ENCODE data around the gene RFXANK. TPM values are rescaled to one million over a fixed set of nuclear protein-coding genes. Genes with fewer than 3 reads are reported as not detected.

RFXANK gene
- total RNA-seq, 1 donor from 2014 or later = 31.2 TPM

DNA sequence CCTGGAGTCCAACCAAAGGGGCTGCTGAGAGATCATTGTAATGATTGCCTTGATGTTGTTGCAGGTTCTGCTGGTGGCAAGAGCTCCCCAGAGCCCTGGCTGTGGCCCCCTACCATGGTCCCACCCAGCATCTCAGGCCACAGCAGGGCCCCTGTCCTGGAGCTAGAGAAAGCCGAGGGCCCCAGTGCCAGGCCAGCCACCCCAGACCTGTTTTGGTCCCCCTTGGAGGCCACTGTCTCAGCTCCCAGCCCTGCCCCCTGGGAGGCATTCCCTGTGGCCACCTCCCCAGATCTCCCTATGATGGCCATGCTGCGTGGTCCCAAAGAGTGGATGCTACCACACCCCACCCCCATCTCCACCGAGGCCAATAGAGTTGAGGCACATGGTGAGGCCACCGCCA, 35.2 kb downstream of the RFXANK start:
- Histone ChIP-seq H3F3A (ENCODE audit: low read depth) (peaks cover 17% of the 10 kb centered on the region), H2AFZ (replicated peaks) (no peak overlapping the region), H3K9ac (no peak overlapping the region), H3K9me3 (ENCODE audit: low read depth) (no peaks in the 10 kb centered on the region), H3K4me2 (no peak overlapping the region), H3K36me3 (no peaks in the 10 kb centered on the region), H3K4me3 (no peak overlapping the region), H3K79me2 (ENCODE audit: low read depth) (no peaks in the 10 kb centered on the region), H3K27ac (no peak overlapping the region), H3K4me1 (no peaks in the 10 kb centered on the region), H3K27me3 (peaks cover 63% of the 10 kb centered on the region), H4K20me1 (ENCODE audit: low read depth) (no peaks in the 10 kb centered on the region)
- no peaks in the 10 kb centered on the region for H3K9me3 Mint-ChIP-seq
- peaks cover 26% of the 10 kb centered on the region for H3K27me3 Mint-ChIP-seq (ENCODE audit: insufficient read depth, low read depth)
- no peak for DNase-seq (ENCODE audit: low spot score)
- no peaks in the 10 kb centered on the region for H3K36me3 Mint-ChIP-seq
- H3K4me3 Mint-ChIP-seq = no peak overlapping the region
- no peaks in the 10 kb centered on the region for H3K4me1 Mint-ChIP-seq
- TF ChIP-seq, protein P1, sequence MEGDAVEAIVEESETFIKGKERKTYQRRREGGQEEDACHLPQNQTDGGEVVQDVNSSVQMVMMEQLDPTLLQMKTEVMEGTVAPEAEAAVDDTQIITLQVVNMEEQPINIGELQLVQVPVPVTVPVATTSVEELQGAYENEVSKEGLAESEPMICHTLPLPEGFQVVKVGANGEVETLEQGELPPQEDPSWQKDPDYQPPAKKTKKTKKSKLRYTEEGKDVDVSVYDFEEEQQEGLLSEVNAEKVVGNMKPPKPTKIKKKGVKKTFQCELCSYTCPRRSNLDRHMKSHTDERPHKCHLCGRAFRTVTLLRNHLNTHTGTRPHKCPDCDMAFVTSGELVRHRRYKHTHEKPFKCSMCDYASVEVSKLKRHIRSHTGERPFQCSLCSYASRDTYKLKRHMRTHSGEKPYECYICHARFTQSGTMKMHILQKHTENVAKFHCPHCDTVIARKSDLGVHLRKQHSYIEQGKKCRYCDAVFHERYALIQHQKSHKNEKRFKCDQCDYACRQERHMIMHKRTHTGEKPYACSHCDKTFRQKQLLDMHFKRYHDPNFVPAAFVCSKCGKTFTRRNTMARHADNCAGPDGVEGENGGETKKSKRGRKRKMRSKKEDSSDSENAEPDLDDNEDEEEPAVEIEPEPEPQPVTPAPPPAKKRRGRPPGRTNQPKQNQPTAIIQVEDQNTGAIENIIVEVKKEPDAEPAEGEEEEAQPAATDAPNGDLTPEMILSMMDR (IDR thresholded peaks at IDR 0.05) = no peak
- TF ChIP-seq EZH2 (IDR thresholded peaks at IDR 0.05) = no peak
- no peak for TF ChIP-seq EZH2phosphoT487 (IDR thresholded peaks at IDR 0.05)
- H3K27ac Mint-ChIP-seq = no peak overlapping the region

DNA sequence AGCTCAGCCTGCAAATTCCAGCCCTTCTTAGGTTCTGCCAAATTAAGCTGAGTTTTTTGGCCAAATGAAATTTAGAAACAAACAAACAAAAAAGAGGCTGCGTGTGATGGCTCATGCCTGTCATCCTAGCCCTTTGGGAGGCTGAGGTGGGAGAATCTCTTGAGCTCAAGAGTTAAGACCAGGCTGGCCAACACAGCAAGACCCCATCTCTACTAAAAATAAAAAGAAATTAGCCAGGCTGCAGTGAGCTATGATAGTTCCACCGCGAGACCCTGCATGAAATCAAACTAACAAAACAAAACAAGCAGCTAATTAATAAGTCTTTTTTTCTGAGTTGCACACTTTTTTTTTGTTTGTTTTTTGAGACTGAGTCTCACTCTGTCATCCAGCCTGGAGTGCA, 37.6 kb downstream of the RFXANK start:
- Histone ChIP-seq H3K36me3 (no peaks in the 10 kb centered on the region), H3K4me2 (no peak overlapping the region), H3F3A (ENCODE audit: low read depth) (peaks cover 9% of the 10 kb centered on the region), H3K27me3 (peaks cover 45% of the 10 kb centered on the region), H2AFZ (replicated peaks) (no peak overlapping the region), H3K4me1 (no peaks in the 10 kb centered on the region), H3K4me3 (no peak overlapping the region), H3K9ac (no peak overlapping the region), H4K20me1 (ENCODE audit: low read depth) (no peaks in the 10 kb centered on the region), H3K27ac (no peak overlapping the region), H3K9me3 (ENCODE audit: low read depth) (no peaks in the 10 kb centered on the region), H3K79me2 (ENCODE audit: low read depth) (no peaks in the 10 kb centered on the region)
- Mint-ChIP-seq H3K27me3 (ENCODE audit: insufficient read depth, low read depth) (peaks cover 17% of the 10 kb centered on the region), H3K27ac (no peak overlapping the region), H3K9me3 (peaks cover 15% of the 10 kb centered on the region), H3K4me3 (no peak overlapping the region), H3K4me1 (no peaks in the 10 kb centered on the region), H3K36me3 (no peaks in the 10 kb centered on the region)
- TF ChIP-seq, protein P1 (IDR thresholded peaks at IDR 0.05) = no peak
- TF ChIP-seq EZH2 (IDR thresholded peaks at IDR 0.05) = no peak
- DNase-seq (ENCODE audit: low spot score) = no peak

DNA sequence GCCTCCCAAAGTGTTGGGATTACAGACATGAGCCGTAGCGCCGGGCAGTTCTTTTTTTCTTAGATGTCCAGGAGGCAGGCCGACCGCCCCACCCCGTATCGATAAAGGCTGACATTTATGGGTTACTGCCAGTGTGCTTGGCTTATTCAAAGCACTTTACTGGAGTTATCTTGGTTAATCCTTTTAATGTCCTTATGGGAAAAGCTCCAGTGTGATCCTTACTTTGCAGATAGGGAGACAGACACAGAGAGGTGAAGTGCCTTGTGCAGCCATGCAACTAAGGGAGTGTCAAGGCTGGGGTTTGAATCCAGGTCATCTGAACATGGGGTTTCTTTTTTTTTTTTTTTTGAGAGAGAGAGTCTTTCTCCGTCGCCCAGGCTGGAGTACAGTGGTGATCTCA, 38.9 kb downstream of the RFXANK start:
- Mint-ChIP-seq H3K36me3 (peaks cover under 1% of the 10 kb centered on the region), H3K27ac (no peak overlapping the region), H3K27me3 (ENCODE audit: insufficient read depth, low read depth) (peaks cover 14% of the 10 kb centered on the region), H3K9me3 (peaks cover 19% of the 10 kb centered on the region), H3K4me3 (no peak overlapping the region), H3K4me1 (no peaks in the 10 kb centered on the region)
- Histone ChIP-seq H3K36me3 (no peaks in the 10 kb centered on the region), H3K4me2 (no peak overlapping the region), H4K20me1 (ENCODE audit: low read depth) (no peaks in the 10 kb centered on the region), H2AFZ (replicated peaks) (no peak overlapping the region), H3K79me2 (ENCODE audit: low read depth) (no peaks in the 10 kb centered on the region), H3K27me3 (peaks cover 32% of the 10 kb centered on the region), H3K4me3 (no peak overlapping the region), H3K27ac (no peak overlapping the region), H3F3A (ENCODE audit: low read depth) (no peaks in the 10 kb centered on the region), H3K4me1 (no peaks in the 10 kb centered on the region), H3K9me3 (ENCODE audit: low read depth) (no peaks in the 10 kb centered on the region), H3K9ac (no peak overlapping the region)
- TF ChIP-seq, protein P1 (IDR thresholded peaks at IDR 0.05) = no peak
- TF ChIP-seq EZH2 (IDR thresholded peaks at IDR 0.05) = no peak
- TF ChIP-seq EZH2phosphoT487 (IDR thresholded peaks at IDR 0.05) = no peak
- no peak for DNase-seq (ENCODE audit: low spot score)

Data from neural progenitor cell (in vitro differentiated cells).